GM21825 (cell line): ENCODE measurements around the gene TRIAP1.
"Not testable (repeated sequence)": the region's sequence is repeated elsewhere in the genome, so short reads cannot be mapped to it uniquely, and the experiment has no call there.

Experiments
- ATAC-seq: cut with Tn5 transposase; IDR thresholded peaks from one replicate; pipeline ENCODE4 v1.9.1; 2021; ENCODE audit warnings: mild to moderate bottlenecking, moderate library complexity; ENCODE audit not compliant: unreplicated experiment

The TRIAP1 gene

GRCh38 chr12:120445911-120446843, at the start of gene TRIAP1, which contains the start of gene GATC:
TRIAP1 (minus strand) TSS chr12:120446384; CDS start chr12:120446372, 12 bp downstream.
GATC (plus strand) TSS chr12:120446444; CDS start chr12:120446481, 37 bp downstream.
- ATAC-seq, result peak; percentile 81

GRCh38 chr12:120495186-120495730, 49.1 kb upstream of the TRIAP1 start:
- no peak for ATAC-seq

GRCh38 chr12:120490833-120491512, 44.8 kb upstream of the TRIAP1 start:
- no peak for ATAC-seq

- no peak for ATAC-seq
Measured at GRCh38 chr12:120490325-120490724, 44.1 kb upstream of the TRIAP1 start.

GRCh38 chr12:120489018-120489417, 42.8 kb upstream of the TRIAP1 start:
- ATAC-seq, result no peak

GRCh38 chr12:120488057-120488640, 42.0 kb upstream of the TRIAP1 start:
- ATAC-seq, result no peak

- ATAC-seq, result not testable (repeated sequence)
Measured at GRCh38 chr12:120487552-120487951, 41.4 kb upstream of the TRIAP1 start.

- ATAC-seq, result no peak
Measured at GRCh38 chr12:120485961-120486881, 40.0 kb upstream of the TRIAP1 start.

GRCh38 chr12:120483621-120484020, 37.4 kb upstream of the TRIAP1 start:
- ATAC-seq, result no peak

GRCh38 chr12:120481022-120481767, 35.0 kb upstream of the TRIAP1 start:
- ATAC-seq, result no peak

GRCh38 chr12:120480211-120480610, 34.0 kb upstream of the TRIAP1 start:
- no peak for ATAC-seq

- no peak for ATAC-seq
Measured at GRCh38 chr12:120479458-120479857, 33.3 kb upstream of the TRIAP1 start.

GRCh38 chr12:120475643-120476042, 29.5 kb upstream of the TRIAP1 start:
- ATAC-seq, result no peak

- no peak for ATAC-seq
Measured at GRCh38 chr12:120474616-120474960, 28.4 kb upstream of the TRIAP1 start.

- ATAC-seq, result no peak
Measured at GRCh38 chr12:120473807-120474615, 27.8 kb upstream of the TRIAP1 start.

- no peak for ATAC-seq
Measured at GRCh38 chr12:120472521-120472920, 26.3 kb upstream of the TRIAP1 start.

- ATAC-seq, result no peak
Measured at GRCh38 chr12:120470150-120470784, 24.1 kb upstream of the TRIAP1 start.

GRCh38 chr12:120469450-120470149, 23.4 kb upstream of the TRIAP1 start, which contains the start of gene SRSF9:
SRSF9 (minus strand) TSS chr12:120469748; CDS start chr12:120469609, 139 bp downstream.
- peak; percentile 86 for ATAC-seq
